ENCODE measurements around the gene OTOP2. TPM values are rescaled to one million over a fixed set of nuclear protein-coding genes. Genes with fewer than 3 reads are reported as not detected.

OTOP2 gene
- total RNA-seq, 6 donors from 2014 or later = not detected

GRCh38 chr17:74877592-74878548 lies 46.2 kb upstream of the OTOP2 start:
- TF ChIP-seq EP300 (IDR thresholded peaks at IDR 0.05) = no peak
- TF ChIP-seq CTCF (IDR thresholded peaks at IDR 0.05) = no peak
- no peak for TF ChIP-seq POLR2AphosphoS5 (IDR thresholded peaks at IDR 0.05)
- TF ChIP-seq POLR2A (IDR thresholded peaks at IDR 0.05) = no peak
- H3K36me3 ChIP-seq = no peaks in the 10 kb centered on the region
- no peaks in the 10 kb centered on the region for H3K27me3 ChIP-seq
- ATAC-seq (ENCODE audit: low FRiP score in 2 of 2) (no peak), DNase-seq (peak; percentile 34 to 62)
- peaks cover 2 to 7% (median 5%) of the 10 kb centered on the region in 4 donors for H3K4me1 ChIP-seq
- H3K9me3 ChIP-seq = no peaks in the 10 kb centered on the region
- H3K27ac ChIP-seq = no peak overlapping the region
- H3K4me3 ChIP-seq = no peak overlapping the region
- WGBS, 2 donors = 51 to 56% methylated on average over 9 to 19 of the region's 19 CpGs

- Histone ChIP-seq H3K4me3 (no peak overlapping the region), H3K4me1 (peaks cover 2 to 6% (median 4%) of the 10 kb centered on the region in 4 donors), H3K36me3 (no peaks in the 10 kb centered on the region), H3K9me3 (no peaks in the 10 kb centered on the region), H3K27me3 (no peaks in the 10 kb centered on the region), H3K27ac (no peak overlapping the region)
- TF ChIP-seq POLR2A (IDR thresholded peaks at IDR 0.05) (no peak), EP300 (IDR thresholded peaks at IDR 0.05) (no peak), CTCF (IDR thresholded peaks at IDR 0.05) (no peak), POLR2AphosphoS5 (IDR thresholded peaks at IDR 0.05) (no peak)
- no peak for ATAC-seq (ENCODE audit: low FRiP score in 2 of 2)
- no peak for DNase-seq
- 80 to 89% methylated on average over 2 of the region's 2 CpGs for WGBS, 2 donors
Observed at GRCh38 chr17:74878658-74879057, 45.4 kb upstream of the OTOP2 start.

GRCh38 chr17:74879308-74879707 lies 44.8 kb upstream of the OTOP2 start:
- TF ChIP-seq POLR2AphosphoS5 (IDR thresholded peaks at IDR 0.05) (no peak), CTCF (IDR thresholded peaks at IDR 0.05) (no peak), POLR2A (IDR thresholded peaks at IDR 0.05) (no peak), EP300 (IDR thresholded peaks at IDR 0.05) (no peak)
- ATAC-seq (ENCODE audit: low FRiP score in 2 of 2) (no peak), DNase-seq (no peak)
- 88 to 95% methylated on average over 4 to 16 of the region's 16 CpGs for WGBS, 2 donors
- Histone ChIP-seq H3K4me1 (no peaks in the 10 kb centered on the region), H3K4me3 (no peak overlapping the region), H3K27me3 (no peaks in the 10 kb centered on the region), H3K9me3 (no peaks in the 10 kb centered on the region), H3K36me3 (no peaks in the 10 kb centered on the region), H3K27ac (no peak overlapping the region)

- ATAC-seq (ENCODE audit: low FRiP score in 2 of 2) (no peak), DNase-seq (no peak)
- WGBS, 2 donors = 86 to 87% methylated on average over 11 of the region's 11 CpGs
- Histone ChIP-seq H3K4me1 (no peaks in the 10 kb centered on the region), H3K27ac (no peak overlapping the region), H3K9me3 (no peaks in the 10 kb centered on the region), H3K27me3 (no peaks in the 10 kb centered on the region), H3K36me3 (no peaks in the 10 kb centered on the region), H3K4me3 (no peak overlapping the region)
- TF ChIP-seq POLR2AphosphoS5 (IDR thresholded peaks at IDR 0.05) = no peak
- TF ChIP-seq EP300 (IDR thresholded peaks at IDR 0.05) = no peak
Observed at GRCh38 chr17:74881073-74881472, 43.0 kb upstream of the OTOP2 start.

GRCh38 chr17:74882517-74883240 lies 41.4 kb upstream of the OTOP2 start:
- H3K9me3 ChIP-seq = no peaks in the 10 kb centered on the region
- no peaks in the 10 kb centered on the region for H3K36me3 ChIP-seq
- no peak overlapping the region for H3K27ac ChIP-seq
- TF ChIP-seq EP300 (IDR thresholded peaks at IDR 0.05) (no peak), POLR2AphosphoS5 (IDR thresholded peaks at IDR 0.05) (no peak), CTCF (IDR thresholded peaks at IDR 0.05) (no peak), POLR2A (IDR thresholded peaks at IDR 0.05) (no peak)
- ATAC-seq (ENCODE audit: low FRiP score in 2 of 2) (peak in 1 of 2 donors; percentile 12), DNase-seq (no peak)
- H3K27me3 ChIP-seq = no peaks in the 10 kb centered on the region
- no peaks in the 10 kb centered on the region for H3K4me1 ChIP-seq
- no peak overlapping the region for H3K4me3 ChIP-seq
- 72 to 78% methylated on average over 10 to 20 of the region's 20 CpGs for WGBS, 2 donors
